Erythroblast (primary cell): ENCODE measurements around the gene MZB1.

Experiments used
- GATA1 ChIP-seq: IDR thresholded peaks from 2 replicates; pipeline ENCODE4 v1.6.1; 2011; ENCODE audit warnings: low read depth, mild to moderate bottlenecking, control low read depth, low read length, moderate library complexity
- POLR2A ChIP-seq: IDR thresholded peaks from 2 replicates; pipeline ENCODE4 v1.6.1; 2011; ENCODE audit warnings: mild to moderate bottlenecking, low read length

- TF ChIP-seq POLR2A, result no peak
- TF ChIP-seq GATA1, result no peak
Observed at GRCh38 chr5:139417214-139417613, 27.5 kb upstream of the MZB1 start.
